ENCODE measurements around the gene LRRC8B. TPM values are rescaled to one million over a fixed set of nuclear protein-coding genes. Genes with fewer than 3 reads are reported as not detected.
A peak's percentile ranks its signal among the peaks of the same experiment; 100 is the strongest.
"Not testable (repeated sequence)": the region's sequence is repeated elsewhere in the genome, so short reads cannot be mapped to it uniquely, and the experiment has no call there.

LRRC8B gene
- total RNA-seq, result 21.0 TPM

GRCh38 chr1:89524369-89525168 is at the start of gene LRRC8B:
Gene LRRC8B, plus strand, starts transcription at chr1:89524829. Its CDS starts 57,822 bp downstream, at chr1:89582651.
- peak; percentile 92 for DNase-seq (ENCODE audit: low spot score)

- no peak for DNase-seq (ENCODE audit: low spot score)
Measured at GRCh38 chr1:89475269-89475668, 49.4 kb upstream of the LRRC8B start.

- DNase-seq (ENCODE audit: low spot score), result no peak
Measured at GRCh38 chr1:89476072-89476471, 48.6 kb upstream of the LRRC8B start.

GRCh38 chr1:89483010-89483756 is 41.4 kb upstream of the LRRC8B start:
- peak; percentile 83 for DNase-seq (ENCODE audit: low spot score)

GRCh38 chr1:89483757-89484077 is 40.9 kb upstream of the LRRC8B start:
- no peak for DNase-seq (ENCODE audit: low spot score)

- no peak for DNase-seq (ENCODE audit: low spot score)
Measured at GRCh38 chr1:89484092-89485038, 40.3 kb upstream of the LRRC8B start.

GRCh38 chr1:89487972-89488371 is 36.7 kb upstream of the LRRC8B start:
- no peak for DNase-seq (ENCODE audit: low spot score)

GRCh38 chr1:89489047-89489729 is 35.4 kb upstream of the LRRC8B start:
- no peak for DNase-seq (ENCODE audit: low spot score)

- DNase-seq (ENCODE audit: low spot score), result no peak
Measured at GRCh38 chr1:89490389-89490788, 34.2 kb upstream of the LRRC8B start.

GRCh38 chr1:89499320-89499719 is 25.3 kb upstream of the LRRC8B start:
- no peak for DNase-seq (ENCODE audit: low spot score)

GRCh38 chr1:89502042-89502441 is 22.6 kb upstream of the LRRC8B start:
- no peak for DNase-seq (ENCODE audit: low spot score)

- DNase-seq (ENCODE audit: low spot score), result no peak
Measured at GRCh38 chr1:89502895-89503294, 21.7 kb upstream of the LRRC8B start.

- no peak for DNase-seq (ENCODE audit: low spot score)
Measured at GRCh38 chr1:89503690-89504089, 20.9 kb upstream of the LRRC8B start.

GRCh38 chr1:89510061-89510460 is 14.6 kb upstream of the LRRC8B start:
- not testable (repeated sequence) for DNase-seq (ENCODE audit: low spot score)

GRCh38 chr1:89512996-89513720 is 11.5 kb upstream of the LRRC8B start:
- DNase-seq (ENCODE audit: low spot score), result no peak

GRCh38 chr1:89516055-89516454 is 8.6 kb upstream of the LRRC8B start:
- DNase-seq (ENCODE audit: low spot score), result no peak

GRCh38 chr1:89518221-89518631 is 6.4 kb upstream of the LRRC8B start:
- no peak for DNase-seq (ENCODE audit: low spot score)

GRCh38 chr1:89519779-89520358 is 4.8 kb upstream of the LRRC8B start:
- DNase-seq (ENCODE audit: low spot score), result no peak

GRCh38 chr1:89521977-89522376 is 2.7 kb upstream of the LRRC8B start:
- DNase-seq (ENCODE audit: low spot score), result not testable (repeated sequence)

Data from mucosa of gallbladder (tissue), 1 donor.